CD8-positive, alpha-beta memory T cell (primary cell): ENCODE results near the gene PDZD11. TPM values are rescaled to one million over a fixed set of nuclear protein-coding genes. Genes with fewer than 3 reads are reported as not detected.
"Not testable (repeated sequence)": the region's sequence is repeated elsewhere in the genome, so short reads cannot be mapped to it uniquely, and the experiment has no call there.

Source experiments
- CTCF ChIA-PET: fragments of 350-600 bp; sonication (Branson Sonifier 250); formaldehyde crosslinking; loops from one replicate; lab custom pipeline; 2021; ENCODE audit warnings: antibody characterized with exemption; lab: Charles Lee
- POLR2A ChIA-PET: fragments of 350-600 bp; sonication (Branson Sonifier 250); formaldehyde crosslinking; loops from one replicate; lab custom pipeline; 2021; ENCODE audit warnings: antibody characterized with exemption; lab: Charles Lee
- DNase-seq, 5 donors: peaks; one replicate each; pipeline versions ENCODE4 v3.0.0 to v3.0.0-alpha.2; 2020 to 2022; ENCODE audit warnings: mixed read lengths in 1 of 5
- H3K27ac ChIP-seq: one replicate; pipeline ENCODE4 v1.7.0; 2013; ENCODE audit warnings: low read depth, mild to moderate bottlenecking, low read length, moderate library complexity
- H3K27me3 ChIP-seq: 2 replicates; pipeline ENCODE4 v1.7.0; 2013; ENCODE audit warnings: low read length, mild to moderate bottlenecking; ENCODE audit not compliant: insufficient read depth, poor library complexity, severe bottlenecking
- H3K36me3 ChIP-seq: 2 replicates; pipeline ENCODE4 v1.7.0; 2013; ENCODE audit warnings: mild to moderate bottlenecking, low read length, moderate library complexity; ENCODE audit not compliant: insufficient read depth
- H3K4me1 ChIP-seq: 2 replicates; pipeline ENCODE4 v1.7.0; 2013; ENCODE audit warnings: mild to moderate bottlenecking, low read length, moderate library complexity; ENCODE audit not compliant: insufficient read depth
- H3K4me3 ChIP-seq: 2 replicates; pipeline ENCODE4 v1.7.0; 2013; ENCODE audit warnings: mild to moderate bottlenecking, low read length
- H3K9me3 ChIP-seq: 2 replicates; pipeline ENCODE4 v1.7.0; 2013; ENCODE audit warnings: mild to moderate bottlenecking, low read length
- H3K27ac Mint-ChIP-seq, 8 donors: one replicate each; pipeline ENCODE4 v1.8.0; 2020 to 2021; ENCODE audit warnings: mixed read lengths in 8 of 8, mild to moderate bottlenecking in 6 of 8, inconsistent platforms in 3 of 8, moderate library complexity in 3 of 8
- H3K27me3 Mint-ChIP-seq, 2 donors: one replicate each; pipeline ENCODE4 v1.8.0; 2020 to 2021; ENCODE audit warnings: mixed read lengths in 2 of 2, mild to moderate bottlenecking in 1 of 2, moderate library complexity in 1 of 2
- H3K36me3 Mint-ChIP-seq, 3 donors: one replicate each; pipeline ENCODE4 v1.8.0; 2020 to 2021; ENCODE audit warnings: mixed read lengths in 3 of 3, inconsistent platforms in 1 of 3, mild to moderate bottlenecking in 1 of 3
- H3K4me1 Mint-ChIP-seq, 3 donors: one replicate each; pipeline ENCODE4 v1.8.0; 2020 to 2021; ENCODE audit warnings: mixed read lengths in 3 of 3, inconsistent platforms in 1 of 3, mild to moderate bottlenecking in 1 of 3
- H3K4me3 Mint-ChIP-seq, 7 donors: one replicate each; pipeline ENCODE4 v1.8.0; 2020 to 2021; ENCODE audit warnings: mixed read lengths in 7 of 7, mild to moderate bottlenecking in 6 of 7, moderate library complexity in 4 of 7, inconsistent platforms in 2 of 7
- H3K9me3 Mint-ChIP-seq, 5 donors: one replicate each; pipeline ENCODE4 v1.8.0; 2020 to 2022; ENCODE audit warnings: mixed read lengths in 5 of 5, mild to moderate bottlenecking in 3 of 5, moderate library complexity in 2 of 5, inconsistent platforms in 1 of 5
- polyA plus RNA-seq: library from polyadenylated mRNA; unstranded; fragments of 300-500 nt; fragmentation: Illumina TruSeq; gene quantifications from one replicate; pipeline ENCODE4 v1.2.3, GENCODE V29; 2021
- total RNA-seq, 2 experiments: library from RNA; stranded (reverse); gene quantifications; one replicate each; pipeline ENCODE4 v1.2.3, GENCODE V29; 2021

PDZD11 gene
- total and polyA plus RNA-seq, 3 experiments from 2014 or later = 26.4 to 40.7 (median 28.9) TPM

- H3K9me3 ChIP-seq, H3K4me1 ChIP-seq, POLR2A ChIA-PET, H3K4me1 Mint-ChIP-seq, H3K27me3 ChIP-seq, CTCF ChIA-PET, DNase-seq, H3K27ac ChIP-seq, H3K4me3 ChIP-seq, H3K4me3 Mint-ChIP-seq, H3K27ac Mint-ChIP-seq, H3K36me3 Mint-ChIP-seq, H3K36me3 ChIP-seq, H3K27me3 Mint-ChIP-seq, H3K9me3 Mint-ChIP-seq: not testable (repeated sequence)
Measured at GRCh38 chrX:70274029-70274428, 15.7 kb downstream of the PDZD11 start.

DNA sequence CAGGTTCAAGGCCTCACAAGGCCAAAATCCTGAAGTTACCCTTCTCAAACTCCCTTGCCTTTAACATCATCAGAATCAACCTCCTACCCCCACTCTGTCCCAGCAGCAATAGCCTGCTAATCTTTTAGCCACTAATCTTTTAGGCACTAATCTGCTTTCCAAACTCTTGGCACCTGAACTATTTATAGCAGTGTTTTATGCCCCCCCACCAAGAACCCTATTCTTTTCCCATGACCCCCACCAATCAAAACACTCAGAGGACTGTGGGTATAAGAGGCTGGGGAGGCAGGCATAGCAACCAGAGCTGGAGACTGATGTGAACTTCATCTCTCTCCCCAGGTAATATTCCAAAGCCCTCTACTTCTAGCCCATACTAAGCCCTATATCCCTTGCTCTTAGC, 21.7 kb downstream of the PDZD11 start, which contains the start of gene ARR3:
Gene ARR3 (plus strand): TSS at position 301 of the 400 bp plus-strand sequence. CDS start 1,052 bp downstream, outside the sequence.
- H3K36me3 ChIP-seq = no peaks in the 10 kb centered on the region
- no peaks in the 10 kb centered on the region for H3K36me3 Mint-ChIP-seq
- no peaks in the 10 kb centered on the region for H3K4me1 ChIP-seq
- peaks cover 0 to 9% of the 10 kb centered on the region in 2 donors for H3K27me3 Mint-ChIP-seq
- no peak within 1 kb of the TSS for H3K27ac ChIP-seq
- DNase-seq = no peak
- no peak within 1 kb of the TSS for H3K4me3 Mint-ChIP-seq
- no peaks in the 10 kb centered on the region for H3K9me3 ChIP-seq
- H3K9me3 Mint-ChIP-seq = no peaks in the 10 kb centered on the region
- ChIA-PET CTCF (no interaction called here), POLR2A (no interaction called here)
- no peak within 1 kb of the TSS for H3K4me3 ChIP-seq
- H3K4me1 Mint-ChIP-seq = no peaks in the 10 kb centered on the region
- peak within 1 kb of the TSS in 1 of 8 donors; percentile 2 for H3K27ac Mint-ChIP-seq
- no peaks in the 10 kb centered on the region for H3K27me3 ChIP-seq

DNA sequence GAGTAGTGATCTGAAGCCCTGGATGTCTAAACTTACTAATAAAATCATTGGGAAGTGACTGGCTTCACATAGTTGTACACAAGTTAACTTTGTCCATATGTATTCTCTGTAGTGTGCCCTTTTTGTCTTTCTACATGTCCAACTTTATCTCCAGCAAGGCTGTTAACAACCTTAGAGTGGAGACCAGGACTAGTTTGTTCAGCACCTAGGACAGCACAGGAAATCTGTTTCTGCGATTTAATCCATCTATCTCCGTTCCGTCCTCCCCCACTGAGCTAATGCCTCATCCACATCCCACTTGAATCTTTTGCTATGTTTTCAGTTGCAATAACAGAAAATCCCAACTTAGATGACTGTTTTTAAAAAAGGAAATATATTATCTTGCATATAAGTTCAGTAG, 24.9 kb downstream of the PDZD11 start:
- Histone ChIP-seq H3K27me3 (no peaks in the 10 kb centered on the region), H3K4me3 (no peak overlapping the region), H3K9me3 (no peaks in the 10 kb centered on the region), H3K4me1 (no peaks in the 10 kb centered on the region), H3K36me3 (no peaks in the 10 kb centered on the region), H3K27ac (no peak overlapping the region)
- no peaks in the 10 kb centered on the region for H3K36me3 Mint-ChIP-seq
- no peak overlapping the region for H3K27ac Mint-ChIP-seq
- ChIA-PET POLR2A (no interaction called here), CTCF (no interaction called here)
- H3K4me1 Mint-ChIP-seq = no peaks in the 10 kb centered on the region
- no peaks in the 10 kb centered on the region for H3K9me3 Mint-ChIP-seq
- H3K27me3 Mint-ChIP-seq = peaks cover 0 to 8% of the 10 kb centered on the region in 2 donors
- no peak for DNase-seq
- no peak overlapping the region for H3K4me3 Mint-ChIP-seq

DNA sequence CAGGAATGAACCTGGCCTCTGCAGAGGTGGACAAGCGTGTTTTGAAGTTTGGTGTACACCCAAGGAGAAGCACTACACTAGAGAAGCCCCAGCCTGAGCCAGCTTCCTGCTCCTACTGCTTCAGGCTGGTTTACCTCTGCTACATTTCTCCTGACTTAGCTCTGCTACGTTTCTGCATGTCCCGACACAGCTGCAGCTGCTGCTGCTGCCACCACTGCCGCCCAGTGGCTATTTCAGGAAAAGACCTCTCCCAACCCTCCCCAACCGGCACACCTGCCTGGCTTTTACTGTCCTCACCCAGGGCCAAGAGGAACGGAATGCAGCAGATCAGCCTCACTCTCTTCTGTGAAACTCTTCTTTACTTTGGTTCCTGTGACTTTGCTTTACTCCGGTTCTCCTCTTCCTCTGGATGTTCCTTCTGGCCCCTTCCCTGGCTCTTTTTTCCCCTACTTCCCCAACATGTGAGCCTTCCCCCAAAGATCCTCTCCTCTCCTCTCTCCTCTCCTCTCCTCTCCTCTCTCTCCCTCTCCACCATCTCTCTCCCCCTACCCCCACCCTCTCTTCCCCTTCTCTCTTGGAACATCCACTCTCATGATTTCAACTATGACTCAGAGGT, 26.7 kb downstream of the PDZD11 start:
- DNase-seq = peak in 2 of 5 donors; percentile 1 to 4
- Mint-ChIP-seq H3K4me1 (no peaks in the 10 kb centered on the region), H3K9me3 (no peaks in the 10 kb centered on the region), H3K36me3 (peaks cover 0 to 1% (median 0%) of the 10 kb centered on the region in 3 donors), H3K27ac (no peak overlapping the region), H3K4me3 (no peak overlapping the region), H3K27me3 (no peaks in the 10 kb centered on the region)
- POLR2A ChIA-PET = no interaction called here
- H3K27me3 ChIP-seq = no peaks in the 10 kb centered on the region
- no peaks in the 10 kb centered on the region for H3K36me3 ChIP-seq
- H3K4me1 ChIP-seq = no peaks in the 10 kb centered on the region
- H3K4me3 ChIP-seq = no peak overlapping the region
- CTCF ChIA-PET = interaction anchor here (1.6 kb wide), 1 partner anchor 170 kb away, joined by 3 read pairs; no protein-coding TSS in a partner anchor
- no peaks in the 10 kb centered on the region for H3K9me3 ChIP-seq
- no peak overlapping the region for H3K27ac ChIP-seq

DNA sequence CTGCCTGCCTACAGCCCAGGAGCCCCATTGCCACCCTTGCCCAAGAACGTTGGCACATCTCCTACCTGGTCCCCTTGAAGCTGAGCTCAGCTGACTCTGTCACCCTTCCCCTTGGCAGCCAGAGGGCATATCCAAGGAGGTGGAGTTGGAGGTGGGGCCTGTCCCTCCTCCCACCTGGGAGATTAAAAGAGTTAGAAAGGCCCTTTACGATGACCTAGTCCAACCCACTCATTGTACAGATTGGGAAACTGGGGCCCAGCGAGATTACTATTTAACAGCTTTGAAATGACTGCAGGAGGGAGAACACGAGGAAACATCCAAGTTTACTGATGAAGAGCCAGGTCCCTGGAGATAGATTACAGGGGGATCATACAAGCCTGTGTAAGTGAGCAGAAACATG, 29.6 kb downstream of the PDZD11 start, which contains the start of gene P2RY4:
Gene P2RY4 (minus strand): TSS at position 101 of the 400 bp plus-strand sequence. CDS start 580 bp downstream, outside the sequence.
- CTCF ChIA-PET = no interaction called here
- H3K27ac ChIP-seq = no peak within 1 kb of the TSS
- no peak for DNase-seq
- Mint-ChIP-seq H3K27ac (no peak within 1 kb of the TSS), H3K36me3 (peaks cover 0 to 1% (median 0%) of the 10 kb centered on the region in 3 donors), H3K4me1 (no peaks in the 10 kb centered on the region), H3K27me3 (no peaks in the 10 kb centered on the region), H3K4me3 (no peak within 1 kb of the TSS), H3K9me3 (no peaks in the 10 kb centered on the region)
- H3K36me3 ChIP-seq = no peaks in the 10 kb centered on the region
- H3K4me1 ChIP-seq = no peaks in the 10 kb centered on the region
- no peak within 1 kb of the TSS for H3K4me3 ChIP-seq
- no peaks in the 10 kb centered on the region for H3K27me3 ChIP-seq
- no peaks in the 10 kb centered on the region for H3K9me3 ChIP-seq
- POLR2A ChIA-PET = no interaction called here

- H3K4me1 ChIP-seq = no peaks in the 10 kb centered on the region
- no peaks in the 10 kb centered on the region for H3K27me3 ChIP-seq
- H3K27ac ChIP-seq = no peak overlapping the region
- Mint-ChIP-seq H3K36me3 (peaks cover 0 to 3% (median 1%) of the 10 kb centered on the region in 3 donors), H3K4me1 (no peaks in the 10 kb centered on the region), H3K9me3 (no peaks in the 10 kb centered on the region), H3K4me3 (no peak overlapping the region), H3K27ac (no peak overlapping the region), H3K27me3 (no peaks in the 10 kb centered on the region)
- no peak for DNase-seq
- H3K4me3 ChIP-seq = no peak overlapping the region
- H3K9me3 ChIP-seq = no peaks in the 10 kb centered on the region
- POLR2A ChIA-PET = no interaction called here
- no peaks in the 10 kb centered on the region for H3K36me3 ChIP-seq
- CTCF ChIA-PET = no interaction called here
Measured at GRCh38 chrX:70257423-70258288, 32.1 kb downstream of the PDZD11 start.

DNA sequence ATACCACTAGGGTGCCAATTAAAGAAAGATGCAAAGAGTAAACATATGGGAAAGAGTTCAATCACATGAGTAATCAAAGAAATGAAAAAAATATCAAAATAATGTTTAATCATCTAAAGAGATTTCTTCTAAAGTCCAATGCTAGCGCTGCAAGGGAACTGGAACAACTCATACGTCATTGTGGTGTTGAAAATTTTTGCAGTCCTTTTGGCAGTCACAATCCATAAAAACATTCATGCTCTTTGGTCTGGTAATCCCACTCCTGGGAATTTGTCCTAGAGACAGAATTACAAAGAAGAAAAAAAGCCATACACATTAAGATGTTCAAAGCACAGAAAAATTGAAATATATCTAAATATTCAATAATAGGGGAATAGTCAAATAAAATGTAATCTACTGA, 34.3 kb downstream of the PDZD11 start:
- Mint-ChIP-seq H3K27ac (no peak overlapping the region), H3K4me3 (no peak overlapping the region), H3K4me1 (no peaks in the 10 kb centered on the region), H3K9me3 (no peaks in the 10 kb centered on the region), H3K27me3 (no peaks in the 10 kb centered on the region), H3K36me3 (peaks cover 0 to 3% (median 1%) of the 10 kb centered on the region in 3 donors)
- no peak for DNase-seq
- H3K9me3 ChIP-seq = no peaks in the 10 kb centered on the region
- CTCF ChIA-PET = no interaction called here
- H3K36me3 ChIP-seq = no peaks in the 10 kb centered on the region
- no peak overlapping the region for H3K4me3 ChIP-seq
- no peaks in the 10 kb centered on the region for H3K27me3 ChIP-seq
- no peak overlapping the region for H3K27ac ChIP-seq
- no peaks in the 10 kb centered on the region for H3K4me1 ChIP-seq
- POLR2A ChIA-PET = no interaction called here

- no peak for DNase-seq
- H3K9me3 Mint-ChIP-seq = no peaks in the 10 kb centered on the region
- H3K4me1 Mint-ChIP-seq = no peaks in the 10 kb centered on the region
- ChIA-PET POLR2A (no interaction called here), CTCF (no interaction called here)
- no peak overlapping the region for H3K4me3 Mint-ChIP-seq
- no peaks in the 10 kb centered on the region for H3K27me3 ChIP-seq
- H3K36me3 Mint-ChIP-seq = peaks cover 0 to 3% (median 1%) of the 10 kb centered on the region in 3 donors
- H3K27me3 Mint-ChIP-seq = no peaks in the 10 kb centered on the region
- no peak overlapping the region for H3K27ac ChIP-seq
- no peak overlapping the region for H3K4me3 ChIP-seq
- no peaks in the 10 kb centered on the region for H3K9me3 ChIP-seq
- no peak overlapping the region for H3K27ac Mint-ChIP-seq
- no peaks in the 10 kb centered on the region for H3K36me3 ChIP-seq
- no peaks in the 10 kb centered on the region for H3K4me1 ChIP-seq
Measured at GRCh38 chrX:70254909-70255308, 34.8 kb downstream of the PDZD11 start.
